ENCODE results near the gene OR2K2.

- TF ChIP-seq EP300 (IDR thresholded peaks at IDR 0.05) (no peak), POLR2A (IDR thresholded peaks at IDR 0.05; ENCODE audit: low read depth) (no peak), CTCF (IDR thresholded peaks at IDR 0.05) (no peak), POLR2AphosphoS5 (IDR thresholded peaks at IDR 0.05) (no peak)
Observed at GRCh38 chr9:111287127-111287526, 42.9 kb downstream of the OR2K2 start.
